GM12874 (cell line): Measurements from ENCODE around the gene TOMM40.

Source experiments
- CTCF ChIP-seq: IDR thresholded peaks from 2 replicates; pipeline ENCODE4 v1.5.1; 2011; ENCODE audit warnings: low read depth, mild to moderate bottlenecking, control low read depth, low read length, moderate library complexity; ENCODE audit not compliant: insufficient read depth

TOMM40 gene

GRCh38 chr19:44924243-44924725, 33.2 kb downstream of the TOMM40 start:
- TF ChIP-seq CTCF: no peak

GRCh38 chr19:44925114-44925891, 34.2 kb downstream of the TOMM40 start:
- no peak for TF ChIP-seq CTCF

- TF ChIP-seq CTCF: no peak
Measured at GRCh38 chr19:44927746-44928145, 36.7 kb downstream of the TOMM40 start.

- no peak for TF ChIP-seq CTCF
Measured at GRCh38 chr19:44930088-44930487, 39.0 kb downstream of the TOMM40 start.

GRCh38 chr19:44931541-44931940, 40.5 kb downstream of the TOMM40 start:
- no peak for TF ChIP-seq CTCF

GRCh38 chr19:44939668-44940067, 48.6 kb downstream of the TOMM40 start:
- TF ChIP-seq CTCF: no peak

GRCh38 chr19:44942067-44942571, 51.1 kb downstream of the TOMM40 start, which contains the start of gene APOC4:
APOC4 (plus strand) TSS chr19:44942237; CDS start chr19:44942278, 41 bp downstream.
- TF ChIP-seq CTCF: no peak
